Lower lobe of right lung (tissue), 2 donors: ENCODE results near the gene CYTH3. TPM values are rescaled to one million over a fixed set of nuclear protein-coding genes. Genes with fewer than 3 reads are reported as not detected.
A peak's percentile ranks its signal among the peaks of the same experiment; 100 is the strongest.
"Not testable (repeated sequence)": the region's sequence is repeated elsewhere in the genome, so short reads cannot be mapped to it uniquely, and the experiment has no call there.

ENCODE experiments used
- ATAC-seq, 2 donors: fragments of 200-7000 bp; cut with Tn5 transposase; one replicate each; pipeline ENCODE4 v1.9.1; 2020 to 2022; ENCODE audit warnings: mild to moderate bottlenecking in 2 of 2, moderate library complexity in 2 of 2
- DNase-seq: peaks from one replicate; pipeline ENCODE4 v3.0.0-alpha.2; 2020
- H3K27ac ChIP-seq: fragments of 200-600 bp; one replicate; pipeline ENCODE4 v1.8.0; 2022
- H3K27me3 ChIP-seq: fragments of 200-600 bp; one replicate; pipeline ENCODE4 v1.8.0; 2022; ENCODE audit warnings: low read depth
- H3K36me3 ChIP-seq: fragments of 200-600 bp; one replicate; pipeline ENCODE4 v1.8.0; 2022; ENCODE audit warnings: mild to moderate bottlenecking
- H3K4me1 ChIP-seq: fragments of 200-600 bp; one replicate; pipeline ENCODE4 v1.8.0; 2022
- H3K4me3 ChIP-seq: fragments of 200-600 bp; one replicate; pipeline ENCODE4 v1.8.0; 2022; ENCODE audit warnings: mild to moderate bottlenecking
- H3K9me3 ChIP-seq: fragments of 200-600 bp; one replicate; pipeline ENCODE4 v1.8.0; 2022
- intact Hi-C: fragments of 100-400 bp; cut with DNase I; formaldehyde crosslinking; loops from one replicate; pipeline ENCODE4 v1.11.0; 2022
- total RNA-seq: library from RNA; stranded (reverse); fragmentation: NEBNext Ultra II Directional; extraction: Animal tissue kit (Norgen Biotek cat#: 25700); gene quantifications from one replicate; pipeline ENCODE4 v1.2.1, GENCODE V29; 2021
- TF ChIP-seq, protein P1 (sequence below): fragments of 200-600 bp; IDR thresholded peaks from one replicate; pipeline ENCODE4 v1.8.0; 2022; ENCODE audit warnings: antibody characterized with exemption, mild to moderate bottlenecking
- donor health status: DM: no; HTN: yes; CAD: no; lungs with severe emphysema.

The CYTH3 gene
- total RNA-seq, 1 donor from 2014 or later = 26.1 TPM

DNA sequence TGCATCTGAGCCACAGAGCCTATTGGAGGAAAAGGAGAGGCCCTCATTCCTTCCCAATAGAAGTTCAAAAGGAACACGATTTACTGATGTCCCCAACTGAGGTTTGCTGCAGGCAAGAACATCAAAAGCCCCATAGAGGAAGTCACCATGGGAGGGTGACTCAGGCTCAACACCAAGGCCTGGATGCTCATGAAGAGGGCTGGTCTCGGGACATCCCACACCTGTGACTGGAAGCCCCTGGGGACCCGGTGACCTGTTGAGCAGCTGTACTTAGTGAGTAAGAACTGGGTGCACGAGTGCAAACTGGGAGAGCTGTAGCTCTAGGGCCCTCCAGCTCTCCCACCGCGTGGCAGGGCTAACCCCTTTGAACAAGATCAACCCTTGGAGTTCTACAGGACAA lies 38.0 kb downstream of the CYTH3 start:
- Histone ChIP-seq H3K36me3 (no peaks in the 10 kb centered on the region), H3K4me3 (no peak overlapping the region), H3K27ac (no peak overlapping the region), H3K27me3 (no peaks in the 10 kb centered on the region), H3K4me1 (peaks cover 33% of the 10 kb centered on the region), H3K9me3 (no peaks in the 10 kb centered on the region)
- TF ChIP-seq, protein P1, sequence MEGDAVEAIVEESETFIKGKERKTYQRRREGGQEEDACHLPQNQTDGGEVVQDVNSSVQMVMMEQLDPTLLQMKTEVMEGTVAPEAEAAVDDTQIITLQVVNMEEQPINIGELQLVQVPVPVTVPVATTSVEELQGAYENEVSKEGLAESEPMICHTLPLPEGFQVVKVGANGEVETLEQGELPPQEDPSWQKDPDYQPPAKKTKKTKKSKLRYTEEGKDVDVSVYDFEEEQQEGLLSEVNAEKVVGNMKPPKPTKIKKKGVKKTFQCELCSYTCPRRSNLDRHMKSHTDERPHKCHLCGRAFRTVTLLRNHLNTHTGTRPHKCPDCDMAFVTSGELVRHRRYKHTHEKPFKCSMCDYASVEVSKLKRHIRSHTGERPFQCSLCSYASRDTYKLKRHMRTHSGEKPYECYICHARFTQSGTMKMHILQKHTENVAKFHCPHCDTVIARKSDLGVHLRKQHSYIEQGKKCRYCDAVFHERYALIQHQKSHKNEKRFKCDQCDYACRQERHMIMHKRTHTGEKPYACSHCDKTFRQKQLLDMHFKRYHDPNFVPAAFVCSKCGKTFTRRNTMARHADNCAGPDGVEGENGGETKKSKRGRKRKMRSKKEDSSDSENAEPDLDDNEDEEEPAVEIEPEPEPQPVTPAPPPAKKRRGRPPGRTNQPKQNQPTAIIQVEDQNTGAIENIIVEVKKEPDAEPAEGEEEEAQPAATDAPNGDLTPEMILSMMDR = no peak
- no peak for ATAC-seq
- intact Hi-C loops = no loop called here
- no peak for DNase-seq

DNA sequence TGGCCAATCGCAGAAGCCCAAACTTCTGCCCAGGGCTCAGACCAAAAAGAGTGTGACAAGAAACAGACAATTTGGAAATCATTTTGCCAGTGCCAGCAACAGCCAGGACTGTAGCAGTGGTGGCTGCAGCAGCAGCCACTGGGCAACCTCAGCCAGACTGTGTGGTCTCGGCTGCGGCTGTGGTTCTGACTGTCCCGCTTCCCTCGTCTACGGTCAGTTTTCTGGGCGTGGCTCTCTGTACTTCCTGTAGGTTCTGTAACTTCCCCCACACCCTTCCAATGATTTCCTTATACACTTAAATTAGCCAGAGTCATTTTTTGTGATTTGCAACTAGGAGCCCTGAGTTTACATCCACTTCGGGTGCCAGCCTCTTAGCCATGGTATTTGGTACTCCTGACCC lies 39.9 kb downstream of the CYTH3 start:
- peak; percentile 78 for DNase-seq
- intact Hi-C loops = no loop called here
- Histone ChIP-seq H3K4me3 (no peak overlapping the region), H3K27ac (peak overlapping the region; percentile 53), H3K27me3 (no peaks in the 10 kb centered on the region), H3K4me1 (peaks cover 51% of the 10 kb centered on the region), H3K36me3 (no peaks in the 10 kb centered on the region), H3K9me3 (no peaks in the 10 kb centered on the region)
- ATAC-seq = peak; percentile 73 to 80
- TF ChIP-seq, protein P1 = no peak

DNA sequence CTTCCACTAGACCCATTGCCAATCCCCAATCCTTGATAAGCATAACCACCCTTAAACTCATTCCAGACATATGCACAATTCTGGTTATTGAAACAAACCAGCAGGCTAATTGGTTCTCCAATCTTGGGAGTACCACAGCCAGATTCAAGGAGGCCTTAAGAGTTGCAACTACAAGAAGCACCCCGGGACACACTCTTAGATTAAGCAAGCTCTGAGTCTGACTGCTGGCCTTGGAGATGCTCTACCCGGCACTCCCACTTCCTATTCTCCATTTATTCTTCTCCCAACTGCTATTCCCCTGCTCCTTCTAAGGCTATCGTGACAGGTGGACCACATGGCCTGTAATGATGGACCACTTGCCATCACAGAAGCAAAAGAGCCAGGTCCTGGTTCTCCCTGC lies 40.3 kb downstream of the CYTH3 start:
- no peak overlapping the region for H3K4me3 ChIP-seq
- TF ChIP-seq, protein P1 = no peak
- no peak for DNase-seq
- peak overlapping the region; percentile 53 for H3K27ac ChIP-seq
- peaks cover 56% of the 10 kb centered on the region for H3K4me1 ChIP-seq
- no peaks in the 10 kb centered on the region for H3K36me3 ChIP-seq
- intact Hi-C loops = no loop called here
- H3K9me3 ChIP-seq = no peaks in the 10 kb centered on the region
- ATAC-seq = peak in 1 of 2 donors; percentile 53
- no peaks in the 10 kb centered on the region for H3K27me3 ChIP-seq

DNA sequence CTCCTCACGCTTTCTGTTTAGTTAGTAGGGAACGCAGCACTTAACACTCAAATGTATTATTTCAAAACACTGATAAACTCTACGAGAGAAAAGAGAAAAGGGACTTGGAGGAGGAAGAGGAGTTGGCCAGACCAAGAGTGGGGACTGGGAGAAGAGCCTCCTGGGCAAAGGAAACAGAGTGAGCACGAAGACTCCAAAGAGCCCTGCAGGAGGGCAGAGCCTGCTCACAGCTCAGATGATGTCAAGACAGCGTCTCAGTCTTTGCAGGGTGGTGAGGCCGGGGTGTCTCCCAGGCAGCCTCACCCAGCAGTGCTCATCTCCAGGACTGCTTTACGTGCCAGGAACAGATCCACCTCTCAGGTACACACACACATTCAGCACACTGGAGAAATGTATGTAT lies 41.2 kb downstream of the CYTH3 start:
- Histone ChIP-seq H3K9me3 (no peaks in the 10 kb centered on the region), H3K36me3 (no peaks in the 10 kb centered on the region), H3K4me1 (peaks cover 65% of the 10 kb centered on the region), H3K27me3 (no peaks in the 10 kb centered on the region), H3K4me3 (no peak overlapping the region), H3K27ac (no peak overlapping the region)
- intact Hi-C loops = no loop called here
- TF ChIP-seq, protein P1 = no peak
- DNase-seq = no peak
- no peak for ATAC-seq

DNA sequence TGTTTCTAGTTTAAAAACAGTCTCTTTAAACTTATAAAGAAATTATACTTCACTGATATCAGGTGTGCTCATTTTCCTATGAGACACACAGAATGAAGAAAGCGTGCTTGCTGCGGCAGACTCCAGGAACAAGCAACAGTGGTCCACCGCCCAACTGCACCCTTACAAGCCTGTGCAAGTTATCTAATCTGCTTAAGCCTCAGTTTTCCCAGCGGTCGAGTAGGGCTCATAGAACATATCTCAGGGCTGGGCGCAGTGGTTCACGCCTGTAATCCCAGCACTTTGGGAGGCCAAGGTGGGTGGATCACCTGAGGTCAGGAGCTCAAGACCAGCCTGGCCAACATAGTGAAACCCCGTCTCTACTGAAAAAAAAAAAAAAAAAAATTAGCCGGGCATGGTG lies 43.1 kb downstream of the CYTH3 start:
- ATAC-seq, H3K4me3 ChIP-seq, H3K9me3 ChIP-seq, H3K27me3 ChIP-seq, intact Hi-C loops, H3K36me3 ChIP-seq, DNase-seq: not testable (repeated sequence)
- peaks cover 74% of the 10 kb centered on the region for H3K4me1 ChIP-seq
- peak overlapping the region; percentile 13 for H3K27ac ChIP-seq

DNA sequence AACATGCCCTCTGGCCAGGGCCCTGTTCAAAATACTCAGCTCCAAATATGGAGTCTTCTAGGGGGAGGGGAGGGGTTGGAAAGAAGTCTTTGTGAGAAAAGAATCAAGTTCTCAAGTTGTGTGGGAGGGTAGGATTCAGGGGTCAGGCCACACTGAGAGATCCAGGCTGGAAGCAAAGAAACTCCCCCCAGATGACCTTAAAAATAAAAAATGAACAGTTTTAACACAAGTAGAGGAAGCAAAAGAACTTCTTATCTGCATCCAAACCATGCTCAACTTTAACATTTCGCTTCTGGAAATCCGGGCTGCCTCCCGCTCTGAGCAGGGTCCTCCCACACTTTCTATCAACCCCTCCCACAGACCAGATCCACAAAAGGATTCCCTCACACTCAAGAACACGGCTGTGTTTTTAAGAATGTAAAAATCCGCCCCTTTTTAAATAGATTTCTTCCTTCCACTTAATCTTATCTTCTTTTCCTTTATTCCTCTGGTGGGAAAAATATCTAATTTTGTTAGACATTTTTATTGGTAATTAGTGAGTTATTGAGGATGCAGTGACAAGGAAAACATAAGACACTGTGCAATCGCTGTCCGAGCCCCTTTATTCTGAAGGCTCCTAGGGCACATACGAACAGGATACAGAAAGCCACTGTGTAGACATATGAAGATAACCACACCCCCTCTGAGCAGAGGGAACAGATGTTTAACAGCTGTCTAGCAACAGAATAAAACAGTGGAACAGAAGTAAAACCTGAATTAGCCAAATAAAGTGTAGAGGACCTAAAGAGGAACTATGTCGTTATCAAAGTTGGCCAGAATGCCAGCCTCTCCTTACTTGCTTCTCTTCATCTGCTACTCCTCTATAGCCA lies 43.8 kb downstream of the CYTH3 start:
- intact Hi-C loops = no loop called here
- ATAC-seq = peak; percentile 56 to 76

More for the DNA sequence above, 43.8 kb downstream of the CYTH3 start:
- Histone ChIP-seq H3K4me3 (peak overlapping the region; percentile 0), H3K27ac (peak overlapping the region; percentile 13), H3K36me3 (no peaks in the 10 kb centered on the region), H3K27me3 (no peaks in the 10 kb centered on the region), H3K4me1 (peaks cover 73% of the 10 kb centered on the region), H3K9me3 (no peaks in the 10 kb centered on the region)
- DNase-seq = no peak
- TF ChIP-seq, protein P1 = no peak
